Measurements from ENCODE around the gene POLR2B. TPM values are rescaled to one million over a fixed set of nuclear protein-coding genes. Genes with fewer than 3 reads are reported as not detected.
A peak's percentile ranks its signal among the peaks of the same experiment; 100 is the strongest.

The POLR2B gene
- total and polyA plus RNA-seq, 2 of the 4 experiments (the other 2 are of a cell fraction): 74.0 to 106 TPM

- no peaks in the 10 kb centered on the region for H3K27me3 ChIP-seq (ENCODE audit: control insufficient read depth, insufficient read depth, low read length)
- peak overlapping the region; percentile 77 for H3K4ac ChIP-seq (ENCODE audit: low read depth, low read length)
- H3K9me1 ChIP-seq (ENCODE audit: insufficient read depth, low read length): peaks cover 24% of the 10 kb centered on the region
- no peak for ATAC-seq (ENCODE audit: low read depth)
- no peak overlapping the region for H3K56ac ChIP-seq (ENCODE audit: extremely low read depth, insufficient read depth, low read length)
- dilution Hi-C loops (cut with HindIII; ENCODE audit: low sequenced_read_pairs, unreplicated experiment) (no loop called here), intact Hi-C loops (cut with micrococcal nuclease) (no loop called here), in situ Hi-C loops (cut with MboI; ENCODE audit: low sequenced_read_pairs) (no loop called here)
- BruUV-seq (replicated peaks): no TSS peak
- peak overlapping the region; percentile 15 for H2AK9ac ChIP-seq (replicated peaks; ENCODE audit: low read depth, low read length, poor library complexity)
- H3K9me3 ChIP-seq (ENCODE audit: control insufficient read depth, insufficient read depth, low read length): no peaks in the 10 kb centered on the region
- peaks cover 21% of the 10 kb centered on the region for H3K4me1 ChIP-seq (ENCODE audit: control insufficient read depth, insufficient read depth, low read length)
- H4K20me1 ChIP-seq (ENCODE audit: insufficient read depth, low read length): no peaks in the 10 kb centered on the region
- H4K8ac ChIP-seq (ENCODE audit: low read depth in 2 of 2, low read length in 2 of 2): peak overlapping the region in 1 of 2 experiments; percentile 53; a peak in 2 of 4 replicates
- DNase-seq: peak; percentile 79
- H2AK5ac ChIP-seq (ENCODE audit: low read depth, low read length): peak overlapping the region; percentile 65
- 77% methylated on average over 4 of the region's 14 CpGs; no CpG with 5 or more reads in 1 of the 2 experiments for WGBS, 2 experiments (ENCODE audit: extremely low coverage in 2 of 2, insufficient read length in 1 of 2)
- peak overlapping the region; percentile 16 for H3K14ac ChIP-seq (replicated peaks; ENCODE audit: low read depth, low read length)
- H2BK15ac ChIP-seq (ENCODE audit: low read depth, low read length): peak overlapping the region; percentile 59; the same call in 2 of the 3 replicates
- peak overlapping the region; percentile 64 for H4K91ac ChIP-seq (ENCODE audit: insufficient read depth, low read depth, low read length)
- CTCF ChIA-PET: interaction anchor here (0.6 kb wide), 1 partner anchor 35 kb away, joined by 4 read pairs; no protein-coding TSS in a partner anchor
- POLR2A ChIA-PET (ENCODE audit: unreplicated experiment): interaction anchor here (1.0 kb wide), 1 partner anchor 31 kb away, joined by 4 read pairs; no protein-coding TSS in a partner anchor
- H3K27ac ChIP-seq (ENCODE audit: insufficient read depth, low read length): no peak overlapping the region
- peak overlapping the region; percentile 5 for H3K18ac ChIP-seq (ENCODE audit: low read depth, low read length)
- H3K36me3 ChIP-seq (ENCODE audit: control insufficient read depth, insufficient read depth, low read length): no peaks in the 10 kb centered on the region; the same call in 1 of the 2 replicates
- H2BK5ac ChIP-seq (ENCODE audit: low read depth, low read length, poor library complexity, severe bottlenecking): peak overlapping the region; percentile 30
- H3K9ac ChIP-seq (ENCODE audit: low read depth, low read length): no peak overlapping the region
- peak overlapping the region; percentile 50 for H2BK120ac ChIP-seq (ENCODE audit: low read depth, low read length)
- H3K23ac ChIP-seq (ENCODE audit: low read depth, low read length): peak overlapping the region; percentile 70
- no peak for TF ChIP-seq FOS (IDR thresholded peaks at IDR 0.05; ENCODE audit: low read depth, low read length)
- TF ChIP-seq, protein P1, sequence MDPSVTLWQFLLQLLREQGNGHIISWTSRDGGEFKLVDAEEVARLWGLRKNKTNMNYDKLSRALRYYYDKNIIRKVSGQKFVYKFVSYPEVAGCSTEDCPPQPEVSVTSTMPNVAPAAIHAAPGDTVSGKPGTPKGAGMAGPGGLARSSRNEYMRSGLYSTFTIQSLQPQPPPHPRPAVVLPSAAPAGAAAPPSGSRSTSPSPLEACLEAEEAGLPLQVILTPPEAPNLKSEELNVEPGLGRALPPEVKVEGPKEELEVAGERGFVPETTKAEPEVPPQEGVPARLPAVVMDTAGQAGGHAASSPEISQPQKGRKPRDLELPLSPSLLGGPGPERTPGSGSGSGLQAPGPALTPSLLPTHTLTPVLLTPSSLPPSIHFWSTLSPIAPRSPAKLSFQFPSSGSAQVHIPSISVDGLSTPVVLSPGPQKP (IDR thresholded peaks at IDR 0.05; ENCODE audit: borderline replicate concordance, low read depth, low read length): no peak
- no peak for TF ChIP-seq MXI1 (IDR thresholded peaks at IDR 0.05; ENCODE audit: borderline replicate concordance, low read depth, low read length)
- no peak for TF ChIP-seq USF2 (IDR thresholded peaks at IDR 0.05; ENCODE audit: low read depth, low read length)
- no peak for TF ChIP-seq CHD1 (IDR thresholded peaks at IDR 0.05; ENCODE audit: low read depth, low read length)
- TF ChIP-seq CTCF (conservative IDR thresholded peaks at IDR 0.05; ENCODE audit: low read depth, low read length): no peak
- peak; percentile 92 for TF ChIP-seq RCOR1 (IDR thresholded peaks at IDR 0.05; ENCODE audit: insufficient replicate concordance, low read length)
- 0 out of 2 replicates have a peak, but pooled peaks have one; percentile 21 for TF ChIP-seq POLR2A (IDR thresholded peaks at IDR 0.05; ENCODE audit: low read depth, low read length)
- TF ChIP-seq RFX5 (IDR thresholded peaks at IDR 0.05; ENCODE audit: low read depth, low read length): no peak
- TF ChIP-seq MAFK (IDR thresholded peaks at IDR 0.05; ENCODE audit: low read depth, low read length): no peak
- TF ChIP-seq SMC3 (IDR thresholded peaks at IDR 0.05; ENCODE audit: low read depth, low read length): no peak
- no peak for TF ChIP-seq RAD21 (IDR thresholded peaks at IDR 0.05; ENCODE audit: low read length)
- peak; percentile 79 for TF ChIP-seq NFE2L2 (IDR thresholded peaks at IDR 0.05; ENCODE audit: low read depth, low read length)
- no peak for TF ChIP-seq MAZ (IDR thresholded peaks at IDR 0.05; ENCODE audit: borderline replicate concordance, low read depth, low read length)
- no peak overlapping the region for H2AFZ ChIP-seq (replicated peaks; ENCODE audit: low read length, poor library complexity)
- H4K5ac ChIP-seq (ENCODE audit: low read depth, low read length): no peak overlapping the region
- no peak overlapping the region for H3K4me2 ChIP-seq (ENCODE audit: low read depth, low read length)
- H3K79me1 ChIP-seq (ENCODE audit: low read depth in 1 of 2, low read length in 2 of 2): peaks cover 37 to 71% of the 10 kb centered on the region in 2 experiments
- H2BK20ac ChIP-seq (ENCODE audit: low read depth, low read length): peak overlapping the region; percentile 67
- no peak overlapping the region for H3K4me3 ChIP-seq (ENCODE audit: insufficient read depth, low read depth, low read length)
Observed at GRCh38 chr4:57077550-57078343, 99.1 kb downstream of the POLR2B start.

Measured in IMR-90 (cell line).